ENCODE results near the gene FRY.

The FRY gene

GRCh38 chr13:32086366-32086765, 54.8 kb downstream of the FRY start:
- DNase-seq (ENCODE audit: low read depth in 2 of 2): no peak

- no peak for DNase-seq (ENCODE audit: low read depth in 2 of 2)
Measured at GRCh38 chr13:32086791-32087441, 55.3 kb downstream of the FRY start.

- no peak for DNase-seq (ENCODE audit: low read depth in 2 of 2)
Measured at GRCh38 chr13:32087955-32088747, 56.6 kb downstream of the FRY start.

- DNase-seq (ENCODE audit: low read depth in 2 of 2): no peak
Measured at GRCh38 chr13:32092496-32092895, 60.9 kb downstream of the FRY start.

GRCh38 chr13:32093006-32093405, 61.4 kb downstream of the FRY start:
- DNase-seq (ENCODE audit: low read depth in 2 of 2): no peak

GRCh38 chr13:32098272-32098671, 66.7 kb downstream of the FRY start:
- no peak for DNase-seq (ENCODE audit: low read depth in 2 of 2)

GRCh38 chr13:32105653-32106313, 74.2 kb downstream of the FRY start:
- DNase-seq (ENCODE audit: low read depth in 2 of 2): no peak

- no peak for DNase-seq (ENCODE audit: low read depth in 2 of 2)
Measured at GRCh38 chr13:32107474-32107873, 75.9 kb downstream of the FRY start.

GRCh38 chr13:32107973-32108372, 76.4 kb downstream of the FRY start:
- no peak for DNase-seq (ENCODE audit: low read depth in 2 of 2)

GRCh38 chr13:32113532-32113931, 82.0 kb downstream of the FRY start:
- DNase-seq (ENCODE audit: low read depth in 2 of 2): no peak

GRCh38 chr13:32114284-32114950, 82.8 kb downstream of the FRY start:
- no peak for DNase-seq (ENCODE audit: low read depth in 2 of 2)

GRCh38 chr13:32115066-32115465, 83.5 kb downstream of the FRY start:
- DNase-seq (ENCODE audit: low read depth in 2 of 2): no peak

GRCh38 chr13:32116210-32116609, 84.6 kb downstream of the FRY start:
- no peak for DNase-seq (ENCODE audit: low read depth in 2 of 2)

- no peak for DNase-seq (ENCODE audit: low read depth in 2 of 2)
Measured at GRCh38 chr13:32117001-32117400, 85.4 kb downstream of the FRY start.

GRCh38 chr13:32117701-32118100, 86.1 kb downstream of the FRY start:
- DNase-seq (ENCODE audit: low read depth in 2 of 2): no peak

GRCh38 chr13:32121316-32121715, 89.7 kb downstream of the FRY start:
- DNase-seq (ENCODE audit: low read depth in 2 of 2): no peak

- no peak for DNase-seq (ENCODE audit: low read depth in 2 of 2)
Measured at GRCh38 chr13:32124743-32125142, 93.2 kb downstream of the FRY start.

GRCh38 chr13:32125221-32125689, 93.7 kb downstream of the FRY start:
- DNase-seq (ENCODE audit: low read depth in 2 of 2): no peak

- no peak for DNase-seq (ENCODE audit: low read depth in 2 of 2)
Measured at GRCh38 chr13:32125751-32126150, 94.2 kb downstream of the FRY start.

- DNase-seq (ENCODE audit: low read depth in 2 of 2): no peak
Measured at GRCh38 chr13:32126278-32126677, 94.7 kb downstream of the FRY start.

GRCh38 chr13:32126756-32127155, 95.2 kb downstream of the FRY start:
- DNase-seq (ENCODE audit: low read depth in 2 of 2): no peak

- DNase-seq (ENCODE audit: low read depth in 2 of 2): no peak
Measured at GRCh38 chr13:32127691-32128090, 96.1 kb downstream of the FRY start.

All from stimulated activated CD4-positive, alpha-beta T cell treated with anti-CD3 and anti-CD28 coated beads, Interleukin-4, amount 100 ng/mL, for 48 hours (primary cell).